ENCODE measurements around the gene TRIM14. TPM values are rescaled to one million over a fixed set of nuclear protein-coding genes. Genes with fewer than 3 reads are reported as not detected.

Gene TRIM14
- total RNA-seq, 1 donor from 2014 or later: 5.1 TPM

DNA sequence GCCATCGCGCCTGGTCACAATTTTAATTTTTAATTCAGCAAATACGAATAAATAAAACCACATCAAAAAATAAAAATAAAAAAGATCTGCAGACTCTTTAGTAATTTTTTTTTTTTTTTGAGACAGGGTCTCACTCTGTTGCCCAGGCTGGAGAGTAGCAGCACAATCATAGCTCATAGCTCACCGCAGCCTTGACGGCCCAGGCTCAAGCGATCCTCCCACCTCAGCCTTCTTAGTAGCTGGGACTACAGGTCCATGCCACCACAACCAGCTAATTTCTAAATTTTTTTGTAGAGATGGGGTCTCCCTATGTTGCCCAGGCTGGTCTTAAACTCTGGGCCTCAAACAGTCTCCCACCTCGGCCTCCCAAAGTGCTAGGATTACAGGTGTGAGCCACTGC lies 48.3 kb downstream of the TRIM14 start:
- ATAC-seq (no peak), DNase-seq (ENCODE audit: missing footprints) (no peak)
- intact Hi-C loops (cut with DNase I): loop anchor here (10.0 kb wide), 1 partner anchor 134 kb away; no protein-coding TSS in a partner anchor

DNA sequence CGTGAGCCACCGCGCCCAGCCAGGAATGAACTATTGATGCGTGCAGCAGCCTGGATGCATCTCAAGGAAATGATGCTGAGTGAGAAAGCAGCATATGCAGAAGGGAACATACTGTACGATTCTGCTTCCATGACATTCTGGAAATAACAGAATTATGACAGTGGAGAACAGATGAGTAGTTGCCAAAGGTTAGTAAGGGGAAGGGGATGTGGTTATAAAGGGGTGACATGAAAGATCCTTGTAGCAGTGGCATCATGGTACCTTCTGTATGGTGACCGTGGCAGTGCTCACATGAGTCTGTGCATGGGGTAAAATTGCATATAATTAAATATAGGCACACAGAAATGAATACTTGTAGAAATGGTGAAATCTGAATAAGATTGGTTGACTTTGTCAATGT lies 49.5 kb downstream of the TRIM14 start:
- intact Hi-C loops (cut with DNase I): no loop called here
- DNase-seq (ENCODE audit: missing footprints) (no peak), ATAC-seq (no peak)

DNA sequence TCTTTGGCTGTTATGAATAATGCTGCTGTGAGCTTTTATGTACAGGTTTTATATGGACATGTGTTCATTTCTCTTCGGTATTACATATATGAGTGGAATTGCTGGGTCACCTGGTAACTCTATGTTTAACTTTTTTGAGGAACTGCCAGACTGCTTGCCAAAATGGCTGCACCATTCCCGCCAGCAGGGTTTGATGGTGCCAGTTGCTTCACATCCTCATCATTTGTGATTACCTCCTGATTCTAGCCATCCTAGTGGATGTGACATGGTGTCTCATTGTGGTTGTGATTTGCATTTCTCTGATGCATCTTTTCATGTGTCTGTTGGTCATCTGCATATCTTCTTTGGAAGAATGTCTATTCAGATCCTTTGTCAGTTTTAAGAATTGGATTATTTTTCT lies 51.8 kb downstream of the TRIM14 start:
- no peak for ATAC-seq
- no peak for DNase-seq (ENCODE audit: missing footprints)
- intact Hi-C loops (cut with DNase I): no loop called here

DNA sequence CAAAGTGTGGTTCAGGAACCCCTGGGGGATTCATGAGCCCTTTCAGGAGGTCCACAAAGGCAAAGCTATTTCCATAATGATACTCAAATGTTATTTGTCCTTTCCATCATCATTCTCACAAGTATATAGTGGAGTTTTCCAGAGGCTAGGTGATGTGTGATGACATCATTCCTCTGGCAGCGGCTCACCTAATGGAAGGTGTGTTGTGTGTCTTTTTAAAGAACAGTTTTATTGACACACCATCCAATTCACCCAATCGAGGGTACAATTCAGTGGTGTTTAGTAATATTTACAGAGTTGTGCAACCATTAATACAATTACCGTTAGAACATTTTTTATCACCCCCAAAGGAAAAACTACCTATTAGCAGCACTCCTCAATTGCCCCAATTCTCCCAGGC lies 52.8 kb downstream of the TRIM14 start:
- intact Hi-C loops (cut with DNase I): no loop called here
- DNase-seq (ENCODE audit: missing footprints) (no peak), ATAC-seq (no peak)

DNA sequence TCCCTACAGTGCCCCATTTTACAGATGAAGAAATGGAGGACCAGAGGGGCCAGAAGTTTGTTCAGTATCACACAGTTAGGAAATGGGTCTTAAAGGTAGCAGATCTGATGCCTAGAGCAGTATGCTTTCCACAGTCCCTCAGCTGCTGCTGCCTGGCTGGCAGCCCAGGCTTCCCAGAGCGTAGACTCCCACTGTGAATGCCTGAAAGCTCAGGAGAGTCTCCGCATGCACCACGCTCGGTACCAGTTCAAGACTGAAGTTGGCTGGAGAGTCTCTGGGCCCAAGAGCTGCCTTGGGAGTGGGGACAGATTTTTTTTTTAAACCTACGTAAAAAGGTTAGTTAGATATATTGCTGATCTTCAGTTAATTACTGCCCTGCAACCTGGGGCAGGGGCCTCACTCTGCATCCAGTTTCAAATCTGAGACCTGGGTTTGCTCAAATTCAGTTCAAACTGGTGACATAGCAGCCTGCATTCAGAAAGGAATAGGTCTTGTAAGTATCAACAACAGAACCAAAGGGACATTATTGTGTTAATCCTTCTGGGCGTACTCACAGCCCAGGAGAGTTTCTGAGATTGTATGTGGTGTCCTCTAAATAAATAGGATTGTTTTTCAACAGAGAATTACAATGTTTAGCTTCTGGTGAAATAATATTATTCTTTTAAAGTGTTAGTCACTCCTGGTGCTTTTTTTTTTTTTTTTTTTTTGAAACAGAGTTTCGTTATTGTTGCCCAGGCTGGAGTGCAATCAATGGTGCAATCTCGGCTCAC lies 54.2 kb downstream of the TRIM14 start:
- ATAC-seq (no peak), DNase-seq (ENCODE audit: missing footprints) (no peak)
- intact Hi-C loops (cut with DNase I): no loop called here

DNA sequence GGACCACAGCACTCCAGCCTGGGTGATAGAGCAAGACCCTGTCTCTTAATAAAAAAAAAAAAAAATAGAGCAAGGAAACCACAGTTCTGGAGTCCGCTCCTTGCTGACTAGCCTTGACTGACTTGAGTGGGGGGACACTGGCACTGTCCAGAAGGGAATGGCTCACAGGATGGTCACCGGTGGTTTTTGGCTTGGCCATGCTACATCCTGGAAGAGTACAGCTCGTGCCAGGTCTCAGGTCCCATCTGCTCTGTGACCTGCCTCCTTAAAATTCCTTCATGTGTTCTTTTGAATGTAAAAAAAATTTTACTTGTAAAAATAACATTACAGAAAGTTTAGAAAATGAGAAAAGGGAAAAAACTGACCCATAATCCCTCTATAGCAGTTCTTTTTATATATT lies 56.9 kb downstream of the TRIM14 start:
- DNase-seq (ENCODE audit: missing footprints): no peak
- intact Hi-C loops (cut with DNase I): no loop called here
- ATAC-seq: no peak

DNA sequence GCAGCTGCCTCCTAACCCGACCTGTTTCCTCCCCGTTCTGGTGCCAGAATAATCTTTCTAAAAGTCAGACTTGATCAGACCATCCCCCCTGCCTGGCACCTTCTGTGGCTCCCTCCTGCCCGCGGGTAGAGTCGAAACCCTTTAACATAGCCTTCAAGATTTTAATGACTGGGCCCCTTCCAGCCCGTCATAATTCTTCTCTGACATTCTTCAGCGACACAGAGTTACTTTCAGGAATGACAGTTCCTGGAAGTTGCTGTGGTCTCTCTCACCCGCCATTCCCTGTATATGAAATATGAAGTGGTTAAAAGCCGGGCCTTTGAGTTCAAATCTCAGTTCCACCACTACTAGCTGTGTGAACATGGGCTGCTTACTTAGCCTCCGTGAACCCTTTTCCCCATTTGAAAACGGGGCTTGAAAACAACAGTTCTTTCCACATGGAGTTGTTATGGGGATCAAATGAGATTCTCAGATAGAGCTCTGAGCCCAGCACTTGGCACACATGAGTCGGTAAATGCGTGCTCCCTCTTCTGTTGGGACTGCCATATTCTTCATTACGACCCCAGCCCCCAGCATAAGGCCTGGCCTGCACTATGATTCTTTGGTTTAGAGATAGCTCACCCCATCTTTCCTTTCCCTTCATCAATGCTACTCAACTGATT lies 61.8 kb downstream of the TRIM14 start:
- no peak for ATAC-seq

DNA sequence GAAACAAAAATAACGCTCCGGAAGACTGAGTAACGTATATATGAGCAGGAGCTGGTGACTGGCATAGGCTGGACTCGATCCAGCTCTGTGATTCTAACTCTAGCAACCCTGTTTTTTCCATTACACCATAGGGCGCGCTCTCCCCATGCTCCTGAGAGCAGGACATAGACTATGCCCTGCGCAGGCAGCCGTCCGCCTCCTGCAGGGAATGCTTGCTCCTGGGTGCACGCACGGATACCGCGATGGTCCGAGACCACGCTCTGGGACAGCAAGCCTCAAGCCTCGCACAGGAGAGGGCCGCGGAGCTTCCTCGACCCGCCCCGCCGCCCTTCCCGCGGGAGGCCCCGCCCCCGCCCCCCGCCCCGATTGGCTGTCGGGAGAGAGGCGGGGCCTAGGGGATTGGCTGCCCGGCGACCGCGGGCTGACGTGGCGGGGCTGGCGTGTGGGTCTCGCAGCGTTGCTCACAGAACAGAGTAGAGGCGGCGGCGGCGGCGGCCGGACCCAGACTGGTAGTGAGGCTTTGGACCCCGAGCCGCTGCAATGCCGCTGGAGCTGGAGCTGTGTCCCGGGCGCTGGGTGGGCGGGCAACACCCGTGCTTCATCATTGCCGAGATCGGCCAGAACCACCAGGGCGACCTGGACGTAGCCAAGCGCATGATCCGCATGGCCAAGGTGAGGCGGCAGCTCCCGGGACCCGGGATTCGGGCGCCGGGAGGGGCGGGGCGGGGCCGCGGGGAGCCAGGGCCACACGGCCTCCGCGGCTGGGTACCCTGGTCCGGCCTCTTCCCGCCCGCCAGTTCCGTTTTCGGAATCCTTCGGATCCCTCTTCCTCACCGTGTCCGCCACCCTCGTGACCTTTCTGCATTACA lies 62.5 kb downstream of the TRIM14 start, which contains the start of gene NANS:
Gene NANS (plus strand): TSS at position 464 of the 869 bp plus-strand sequence. CDS start 77 bp downstream, at position 541.
- intact Hi-C loops (cut with DNase I): loop anchor here (1.0 to 5.0 kb wide), 4 partner anchors 20 to 134 kb away; partner anchors contain the start of gene TRMO
- DNase-seq (ENCODE audit: missing footprints) (peak; percentile 96), ATAC-seq (peak; percentile 99)

More for the DNA sequence above, 61.8 kb downstream of the TRIM14 start:
- DNase-seq (ENCODE audit: missing footprints): no peak
- intact Hi-C loops (cut with DNase I): loop anchor here (1.0 to 5.0 kb wide), 4 partner anchors 20 to 134 kb away; partner anchors contain the start of gene TRMO

DNA sequence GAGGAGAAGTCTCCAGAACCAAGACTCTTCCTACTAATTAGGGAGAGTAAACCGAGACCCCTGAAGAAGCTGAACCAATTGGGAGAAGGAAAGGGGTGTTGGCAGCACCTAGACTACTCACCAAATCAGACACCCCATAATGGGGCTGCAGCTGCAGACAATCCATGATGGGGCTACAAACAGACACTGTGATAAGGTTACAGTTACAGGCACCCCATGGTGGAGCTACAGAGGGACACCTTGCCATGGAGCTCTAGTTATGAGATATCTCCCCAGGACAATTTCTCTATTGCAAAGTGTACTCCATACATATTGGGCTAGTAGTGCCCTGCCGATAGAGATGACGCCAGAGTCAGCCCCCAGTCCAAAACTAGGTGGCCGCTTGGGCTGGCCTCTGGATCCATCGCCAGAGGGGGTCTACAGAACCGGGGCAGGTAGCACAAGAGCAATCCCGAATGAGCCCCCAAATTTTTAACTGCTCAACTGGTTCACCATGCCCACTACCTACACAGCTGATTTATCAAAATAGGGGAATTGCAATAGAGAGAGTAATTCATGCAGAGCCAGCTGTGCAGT lies 64.6 kb downstream of the TRIM14 start:
- DNase-seq (ENCODE audit: missing footprints) (no peak), ATAC-seq (no peak)
- intact Hi-C loops (cut with DNase I): no loop called here

DNA sequence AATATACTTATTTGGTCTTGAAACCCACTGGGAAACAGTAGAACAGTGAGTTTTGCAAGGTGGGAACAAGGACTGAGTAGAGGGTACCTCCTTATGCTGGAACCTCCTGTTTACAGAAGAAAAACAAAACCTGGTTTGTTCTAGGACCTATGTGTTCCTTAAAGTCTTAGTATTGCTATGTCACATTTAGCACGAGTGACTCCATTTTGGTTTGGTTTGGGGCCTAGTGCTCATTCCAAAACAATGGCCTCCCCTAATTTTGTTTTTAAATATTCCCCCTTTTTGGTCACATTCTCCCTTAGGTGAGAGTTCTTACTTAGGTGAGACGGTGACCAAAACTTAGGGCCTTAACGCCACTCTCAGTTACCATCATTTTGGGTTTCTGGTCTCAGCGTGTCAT lies 68.7 kb downstream of the TRIM14 start:
- ATAC-seq (no peak), DNase-seq (ENCODE audit: missing footprints) (no peak)
- intact Hi-C loops (cut with DNase I): no loop called here

DNA sequence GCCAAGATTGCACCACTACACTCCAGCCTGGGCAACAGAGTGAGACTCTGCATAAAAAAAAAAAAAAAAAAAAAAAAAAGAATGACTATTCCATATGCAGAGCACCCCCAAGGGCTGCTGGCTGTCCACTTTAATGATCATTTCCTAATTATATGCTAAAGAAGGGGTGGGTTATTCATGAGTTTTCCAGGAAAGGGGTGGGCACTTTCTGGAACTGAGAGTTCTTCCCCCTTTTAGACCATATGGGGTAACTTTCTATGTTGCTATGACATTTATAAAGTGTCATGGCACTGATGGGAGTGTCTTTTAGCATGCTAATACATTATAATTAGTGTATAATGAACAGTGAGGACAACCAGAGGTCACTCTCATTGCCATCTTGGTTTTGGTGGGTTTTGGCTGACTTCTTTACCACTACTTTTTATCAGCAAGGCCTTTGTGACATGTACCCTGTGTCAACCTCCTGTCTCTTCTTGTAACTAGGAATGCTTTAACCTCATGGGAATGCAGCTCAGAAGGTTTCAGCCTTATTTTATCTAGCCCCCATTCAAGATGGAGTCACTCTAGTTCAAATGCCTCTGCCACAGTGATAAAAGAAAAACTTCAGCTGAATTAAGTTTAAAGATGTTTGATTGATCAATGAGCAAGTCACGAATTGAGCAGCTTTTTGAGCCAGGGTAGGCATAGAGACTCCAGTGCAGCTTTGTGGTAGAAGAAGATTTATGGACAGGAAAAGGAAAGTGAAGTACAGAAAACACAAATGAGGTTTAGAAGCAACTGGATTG lies 69.5 kb downstream of the TRIM14 start:
- intact Hi-C loops (cut with DNase I): no loop called here
- ATAC-seq (no peak), DNase-seq (ENCODE audit: missing footprints) (no peak)

DNA sequence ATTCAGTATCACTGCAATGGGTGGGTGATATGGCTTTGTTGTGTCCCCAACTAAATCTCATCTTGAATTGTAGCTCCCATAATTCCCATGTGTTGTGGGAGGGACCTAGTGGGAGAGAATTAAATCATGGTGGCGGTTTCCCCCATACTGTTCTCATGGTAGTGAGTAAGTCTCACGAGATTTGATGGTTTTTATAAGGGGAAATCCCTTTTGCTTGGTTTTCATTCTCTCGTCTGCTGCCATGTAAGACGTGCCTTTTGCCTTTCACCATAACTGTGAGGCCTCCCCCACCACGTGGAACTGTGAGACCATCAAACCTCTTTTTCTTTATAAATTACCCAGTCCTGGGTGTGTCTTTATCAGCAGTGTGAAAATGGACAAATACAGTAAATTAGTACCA lies 72.0 kb downstream of the TRIM14 start:
- ATAC-seq: no peak
- DNase-seq (ENCODE audit: missing footprints): no peak
- intact Hi-C loops (cut with DNase I): no loop called here

DNA sequence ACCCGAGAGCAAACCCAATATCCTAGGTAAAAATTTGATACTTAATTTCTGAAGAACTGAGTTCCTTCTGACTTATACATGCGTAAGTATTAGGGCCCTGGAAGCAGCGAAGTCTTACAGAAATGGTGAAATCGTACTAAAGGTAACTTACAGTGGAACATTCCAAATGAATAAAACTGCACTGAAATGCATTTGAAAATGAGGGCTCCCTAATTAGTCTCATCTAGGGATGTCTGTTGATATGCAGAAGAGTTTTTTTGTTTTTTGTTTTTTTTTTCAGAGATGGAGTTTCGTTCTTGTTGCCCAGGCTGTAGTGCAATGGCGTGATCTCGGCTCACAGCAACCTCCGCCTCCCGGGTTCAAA lies 72.9 kb downstream of the TRIM14 start:
- DNase-seq (ENCODE audit: missing footprints): no peak
- ATAC-seq: no peak
- intact Hi-C loops (cut with DNase I): no loop called here

DNA sequence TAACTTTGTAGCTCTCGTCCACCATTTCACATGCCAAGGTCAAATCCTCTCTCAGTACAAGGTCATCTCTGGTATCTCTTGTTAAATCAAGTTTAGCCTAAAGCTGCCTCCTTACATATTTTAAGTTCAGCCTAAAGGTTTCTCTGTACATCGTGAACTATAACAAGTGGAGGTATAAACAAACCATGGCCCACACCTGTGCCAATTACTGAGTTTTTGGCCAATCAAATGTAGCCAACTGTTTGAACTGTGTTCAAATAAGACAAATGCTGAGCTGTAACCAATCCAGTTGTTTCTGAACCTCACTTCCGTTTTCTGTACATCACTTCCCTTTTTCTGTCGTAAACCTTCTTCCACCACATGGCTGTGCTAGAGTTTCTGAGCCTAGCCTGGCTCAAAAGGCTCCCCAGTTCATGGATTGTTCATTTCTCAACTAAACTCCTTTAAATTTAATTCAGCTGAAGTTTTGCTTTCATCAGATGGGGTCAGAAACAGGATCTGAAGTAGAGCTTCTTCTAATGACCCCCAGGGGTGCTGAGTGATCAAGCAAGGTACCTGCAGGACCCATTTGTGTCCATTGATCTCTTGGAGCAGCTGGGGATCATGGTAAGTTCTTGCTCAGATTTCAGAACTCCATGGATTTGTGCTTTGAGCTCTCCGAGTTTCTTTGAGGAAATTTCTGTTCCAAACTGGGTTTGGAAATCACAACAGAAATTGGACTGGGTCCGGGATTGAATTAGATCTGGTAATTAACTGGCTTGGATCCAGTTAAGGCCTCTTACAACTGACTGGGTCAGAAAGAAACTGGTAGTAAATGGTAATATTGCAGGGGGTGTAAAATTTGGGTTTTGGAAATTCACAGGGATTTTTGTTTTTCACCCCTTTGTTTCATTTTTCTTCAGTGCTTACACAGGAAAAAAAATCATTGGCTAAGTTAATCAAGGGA lies 73.5 kb downstream of the TRIM14 start:
- intact Hi-C loops (cut with DNase I): no loop called here
- DNase-seq (ENCODE audit: missing footprints) (no peak), ATAC-seq (no peak)

DNA sequence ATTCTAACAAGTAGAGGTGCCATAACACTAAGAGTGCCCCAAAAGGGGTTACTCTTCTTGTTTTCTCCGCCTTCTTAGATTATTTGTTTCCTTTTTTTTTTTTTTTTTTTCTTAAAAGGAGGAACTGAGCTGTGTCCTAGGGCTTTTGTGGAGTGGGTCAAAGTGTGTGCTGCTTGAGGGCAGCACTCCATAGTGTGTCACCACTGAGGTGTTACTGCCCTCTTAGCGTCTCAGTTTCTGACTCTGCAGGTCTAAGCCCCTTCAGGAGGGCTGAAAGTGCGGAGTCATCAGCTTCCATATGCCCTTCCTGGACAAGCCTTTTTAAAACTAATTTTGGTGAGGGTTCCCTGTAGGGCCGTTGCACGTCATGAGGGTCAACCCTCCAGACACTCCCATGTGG lies 75.1 kb downstream of the TRIM14 start:
- ATAC-seq (no peak), DNase-seq (ENCODE audit: missing footprints) (no peak)
- intact Hi-C loops (cut with DNase I): no loop called here

DNA sequence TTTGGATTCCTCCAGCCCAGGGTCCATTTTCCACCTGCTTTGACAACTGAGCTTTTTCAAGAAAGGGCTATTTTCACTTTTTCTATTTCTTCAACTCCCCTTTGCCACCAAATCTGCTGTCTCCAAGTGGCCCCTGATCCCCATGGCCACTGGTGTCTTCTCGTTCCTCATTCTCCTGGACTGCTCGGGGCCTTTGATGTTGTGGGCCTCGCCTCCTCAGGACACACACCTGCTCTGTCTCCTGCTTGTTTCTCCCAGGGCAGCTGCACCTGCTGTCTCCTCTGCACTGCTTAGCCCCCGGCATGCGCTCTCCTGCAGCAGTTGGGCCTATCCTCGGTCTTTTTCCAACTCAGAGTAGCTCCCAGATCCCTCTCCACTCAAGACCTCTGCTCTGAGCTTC lies 78.8 kb downstream of the TRIM14 start:
- DNase-seq (ENCODE audit: missing footprints) (no peak), ATAC-seq (no peak)
- intact Hi-C loops (cut with DNase I): no loop called here

DNA sequence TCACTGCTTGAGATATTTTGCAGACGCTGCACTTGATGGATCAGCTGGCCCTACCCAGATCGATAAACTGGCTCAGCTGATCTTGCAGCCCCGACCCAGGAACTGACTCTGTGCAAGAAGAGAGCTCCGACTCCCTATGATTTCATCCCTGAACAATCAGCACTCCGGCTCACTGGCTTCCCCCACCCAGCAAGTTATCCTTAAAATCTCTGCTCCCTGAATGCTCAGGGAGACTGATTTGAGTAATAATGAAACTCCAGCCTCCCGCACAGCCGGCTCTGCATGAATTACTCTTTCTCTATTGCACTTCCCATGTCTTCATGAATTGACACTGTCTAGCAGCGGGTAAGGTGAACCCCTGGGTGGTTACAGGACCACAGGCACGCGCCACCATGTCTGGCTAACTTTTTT lies 79.4 kb downstream of the TRIM14 start:
- DNase-seq (ENCODE audit: missing footprints): no peak
- no peak for ATAC-seq
- intact Hi-C loops (cut with DNase I): no loop called here
